HEK293 (cell line): Measurements from ENCODE around the gene ARHGEF28.

Experiments
- CTCF ChIA-PET: fragments of 350-600 bp; formaldehyde crosslinking; extraction: SDS; loops from one replicate; lab custom pipeline; 2021; ENCODE audit warnings: antibody characterized with exemption; lab: Yijun Ruan, JAX
- POLR2A ChIA-PET: fragments of 300-600 bp; formaldehyde crosslinking; extraction: SDS; loops from one replicate; lab custom pipeline; 2020; ENCODE audit warnings: antibody characterized with exemption, inconsistent platforms; lab: Yijun Ruan, JAX
- H3K27ac ChIP-seq: fragments of 200-500 bp; sonication (Bioruptor generic); 2 replicates; pipeline ENCODE4 v1.5.1; 2014; ENCODE audit warnings: low read depth, low read length, control low read depth, inconsistent platforms; ENCODE audit errors: extremely low read depth
- H3K36me3 ChIP-seq, 2 experiments: fragments of 200-500 bp in 1 of 2; sonication (Bioruptor generic) in 1 of 2; 1 replicate in 1 of 2; 2 replicates in 1 of 2; pipeline ENCODE4 v1.5.1; 2014 to 2017; ENCODE audit warnings: inconsistent platforms in 2 of 2, low read length in 2 of 2; ENCODE audit not compliant: control insufficient read depth in 2 of 2, insufficient read depth in 1 of 2
- H3K4me1 ChIP-seq: fragments of 200-500 bp; sonication (Bioruptor generic); 2 replicates; pipeline ENCODE4 v1.5.1; 2014; ENCODE audit warnings: mild to moderate bottlenecking, low read length, inconsistent platforms; ENCODE audit not compliant: control insufficient read depth, insufficient read depth
- H3K4me3 ChIP-seq: 2 replicates; pipeline ENCODE4 v1.5.1; 2011; ENCODE audit warnings: low read depth, mild to moderate bottlenecking, control low read depth, low read length, moderate library complexity
- H3K9me3 ChIP-seq: fragments of 200-500 bp; sonication (Bioruptor generic); 2 replicates; pipeline ENCODE4 v1.5.1; 2014; ENCODE audit warnings: low read depth, low read length, inconsistent platforms; ENCODE audit not compliant: control insufficient read depth, insufficient read depth
- HOXC10 ChIP-seq: sonication (generic); formaldehyde crosslinking; IDR thresholded peaks from 2 replicates; pipeline ENCODE4 v1.8.1; 2023; ENCODE audit warnings: mild to moderate bottlenecking, missing genetic modification reagents
- KLF1 ChIP-seq: fragments of 450-650 bp; formaldehyde crosslinking; IDR thresholded peaks from 2 replicates; pipeline ENCODE4 v1.5.1; 2016; ENCODE audit warnings: missing biosample characterization, missing genetic modification characterization
- REPIN1 ChIP-seq: fragments of 450-650 bp; formaldehyde crosslinking; IDR thresholded peaks from 2 replicates; pipeline ENCODE4 v1.5.1; 2017; ENCODE audit warnings: missing biosample characterization, missing genetic modification characterization, low read depth
- ZBTB10 ChIP-seq: fragments of 450-650 bp; formaldehyde crosslinking; IDR thresholded peaks from 2 replicates; pipeline ENCODE4 v1.5.1; 2016; ENCODE audit warnings: missing biosample characterization, missing genetic modification characterization
- ZFP3 ChIP-seq: fragments of 450-650 bp; formaldehyde crosslinking; IDR thresholded peaks from 2 replicates; pipeline ENCODE4 v1.5.1; 2016; ENCODE audit warnings: low read depth, missing biosample characterization, missing genetic modification characterization
- ZFP37 ChIP-seq: fragments of 450-650 bp; formaldehyde crosslinking; IDR thresholded peaks from 2 replicates; pipeline ENCODE4 v1.5.1; 2016; ENCODE audit warnings: missing biosample characterization, missing genetic modification characterization
- ZNF23 ChIP-seq: fragments of 450-650 bp; formaldehyde crosslinking; IDR thresholded peaks from 2 replicates; pipeline ENCODE4 v1.5.1; 2016; ENCODE audit warnings: missing biosample characterization, missing genetic modification characterization, borderline replicate concordance
- ZNF394 ChIP-seq: fragments of 450-650 bp; formaldehyde crosslinking; IDR thresholded peaks from 2 replicates; pipeline ENCODE4 v1.5.1; 2016; ENCODE audit warnings: missing biosample characterization, missing genetic modification characterization, mild to moderate bottlenecking, moderate library complexity, borderline replicate concordance
- ZNF426 ChIP-seq: fragments of 450-650 bp; formaldehyde crosslinking; IDR thresholded peaks from 2 replicates; pipeline ENCODE4 v1.5.1; 2017; ENCODE audit warnings: missing biosample characterization, missing genetic modification characterization, mild to moderate bottlenecking, inconsistent platforms, moderate library complexity
- ZNF518A ChIP-seq: fragments of 450-650 bp; formaldehyde crosslinking; conservative IDR thresholded peaks from 2 replicates; pipeline ENCODE4 v1.5.1; 2016; ENCODE audit warnings: low read depth, missing biosample characterization, missing genetic modification characterization
- ZNF529 ChIP-seq: fragments of 450-650 bp; formaldehyde crosslinking; IDR thresholded peaks from 2 replicates; pipeline ENCODE4 v1.5.1; 2017; ENCODE audit warnings: missing genetic modification characterization, missing biosample characterization; ENCODE audit not compliant: insufficient replicate concordance
- ZNF571 ChIP-seq: fragments of 450-650 bp; formaldehyde crosslinking; IDR thresholded peaks from 2 replicates; pipeline ENCODE4 v1.5.0; 2017; ENCODE audit warnings: missing biosample characterization, missing genetic modification characterization
- ZNF596 ChIP-seq: fragments of 450-650 bp; IDR thresholded peaks from 2 replicates; pipeline ENCODE4 v1.5.0; 2018; ENCODE audit warnings: missing biosample characterization, mild to moderate bottlenecking, missing genetic modification characterization, moderate library complexity
- ZNF747 ChIP-seq: fragments of 450-650 bp; formaldehyde crosslinking; IDR thresholded peaks from 2 replicates; pipeline ENCODE4 v1.5.1; 2016; ENCODE audit warnings: missing biosample characterization, missing genetic modification characterization
- ZSCAN30 ChIP-seq: fragments of 450-650 bp; IDR thresholded peaks from 2 replicates; pipeline ENCODE4 v1.5.1; 2018; ENCODE audit warnings: missing biosample characterization, mild to moderate bottlenecking, missing genetic modification characterization, moderate library complexity

ARHGEF28 gene

GRCh38 chr5:73867345-73868335, 241.6 kb downstream of the ARHGEF28 start:
- no peak overlapping the region for H3K4me3 ChIP-seq
- H3K27ac ChIP-seq: no peak overlapping the region
- CTCF ChIA-PET: no interaction called here
- TF ChIP-seq ZNF394 (tag by site-specific recombination) (no peak), ZFP3 (tag by site-specific recombination) (no peak), ZNF529 (tag by site-specific recombination) (no peak), ZSCAN30 (tag by site-specific recombination) (no peak), HOXC10 (CRISPR knock-in tag) (no peak), ZNF518A (no peak), ZFP37 (tag by site-specific recombination) (no peak), ZNF596 (tag by site-specific recombination) (no peak), KLF1 (tag by site-specific recombination) (no peak), ZNF747 (tag by site-specific recombination) (no peak), ZNF23 (tag by site-specific recombination) (no peak), ZNF571 (tag by site-specific recombination) (no peak), ZNF426 (no peak)
- TF ChIP-seq, all 188 proteins: peak for 0
- Histone ChIP-seq H3K36me3 (peaks cover 0 to 3% of the 10 kb centered on the region in 2 experiments; a peak in 1 of 3 replicates), H3K9me3 (no peaks in the 10 kb centered on the region), H3K4me1 (no peaks in the 10 kb centered on the region)
- POLR2A ChIA-PET: no interaction called here

GRCh38 chr5:73883646-73884045, 257.6 kb downstream of the ARHGEF28 start:
- H3K4me3 ChIP-seq: no peak overlapping the region
- CTCF ChIA-PET: no interaction called here
- H3K4me1 ChIP-seq: no peaks in the 10 kb centered on the region
- peaks cover 0 to 5% of the 10 kb centered on the region in 2 experiments; a peak in 2 of 3 replicates for H3K36me3 ChIP-seq
- POLR2A ChIA-PET: no interaction called here
- TF ChIP-seq ZNF394 (tag by site-specific recombination) (no peak), ZBTB10 (no peak), REPIN1 (tag by site-specific recombination) (no peak)
- no peaks in the 10 kb centered on the region for H3K9me3 ChIP-seq
- H3K27ac ChIP-seq: no peak overlapping the region
